IgD-negative memory B cell (primary cell): ENCODE data around the gene NXT1. TPM values are rescaled to one million over a fixed set of nuclear protein-coding genes. Genes with fewer than 3 reads are reported as not detected.

ENCODE experiments used
- H3K27ac Mint-ChIP-seq, 3 donors: one replicate each; pipeline ENCODE4 v1.8.0; 2020 to 2022; ENCODE audit warnings: mild to moderate bottlenecking in 3 of 3, mixed read lengths in 3 of 3, moderate library complexity in 1 of 3
- H3K27me3 Mint-ChIP-seq: one replicate; pipeline ENCODE4 v1.8.0; 2021; ENCODE audit warnings: mixed read lengths
- H3K36me3 Mint-ChIP-seq: one replicate; pipeline ENCODE4 v1.8.0; 2020; ENCODE audit warnings: mild to moderate bottlenecking, mixed read lengths
- H3K4me1 Mint-ChIP-seq, 3 donors: one replicate each; pipeline ENCODE4 v1.8.0; 2020 to 2022; ENCODE audit warnings: mixed read lengths in 3 of 3, mild to moderate bottlenecking in 1 of 3
- H3K4me3 Mint-ChIP-seq, 4 donors: one replicate each; pipeline ENCODE4 v1.8.0; 2020 to 2022; ENCODE audit warnings: mild to moderate bottlenecking in 4 of 4, mixed read lengths in 4 of 4, moderate library complexity in 3 of 4
- H3K9me3 Mint-ChIP-seq, 3 donors: one replicate each; pipeline ENCODE4 v1.8.0; 2020 to 2021; ENCODE audit warnings: mixed read lengths in 3 of 3, mild to moderate bottlenecking in 1 of 3
- polyA plus RNA-seq: library from polyadenylated mRNA; unstranded; fragments of 300-500 nt; fragmentation: Illumina TruSeq; gene quantifications from one replicate; pipeline ENCODE4 v1.2.3, GENCODE V29; 2021

NXT1 gene
- polyA plus RNA-seq, 1 donor from 2014 or later = 62.1 TPM

DNA sequence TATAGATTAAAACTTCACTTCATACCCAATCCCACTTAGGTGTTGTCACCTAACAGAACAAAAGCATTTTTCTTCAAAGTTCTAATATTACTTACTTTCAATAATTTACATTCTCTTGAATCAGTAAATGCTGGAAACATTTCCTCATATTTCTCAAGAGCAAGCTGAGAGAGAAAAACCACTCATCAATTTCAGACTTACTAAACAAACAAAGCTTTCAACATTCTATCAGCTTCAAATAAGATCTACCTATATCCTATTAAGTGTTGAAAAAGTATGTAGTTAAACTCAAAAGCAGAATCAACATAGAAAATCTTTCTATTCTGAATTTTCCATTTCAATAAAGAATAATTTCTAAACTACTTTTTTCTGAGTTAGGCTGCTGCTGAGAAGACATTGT is 29.2 kb downstream of the NXT1 start:
- Mint-ChIP-seq H3K4me1 (no peaks in the 10 kb centered on the region), H3K4me3 (no peak overlapping the region), H3K27ac (no peak overlapping the region), H3K9me3 (peaks cover 0 to 5% (median 0%) of the 10 kb centered on the region in 3 donors), H3K27me3 (no peaks in the 10 kb centered on the region), H3K36me3 (peaks cover 13% of the 10 kb centered on the region)

DNA sequence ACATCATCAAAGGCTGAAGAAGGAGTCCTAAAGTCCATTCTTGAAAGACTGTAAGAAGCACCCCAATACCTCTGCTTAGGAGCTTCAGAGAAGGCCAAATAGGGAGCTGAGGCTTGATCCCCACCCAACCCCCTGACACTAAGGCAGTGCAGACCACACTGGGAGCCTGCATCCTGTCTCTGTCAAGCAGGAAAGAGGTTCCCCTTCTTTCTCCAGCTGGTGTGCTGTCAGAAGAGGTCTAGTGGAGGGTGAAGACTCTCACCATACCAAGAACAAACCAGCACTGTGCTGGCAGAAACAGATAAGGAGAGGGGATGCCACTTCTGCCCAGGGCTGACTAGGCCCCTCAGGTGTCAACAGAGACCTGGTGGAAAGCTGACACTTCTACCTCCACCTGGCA is 31.3 kb downstream of the NXT1 start:
- Mint-ChIP-seq H3K4me1 (no peaks in the 10 kb centered on the region), H3K9me3 (peaks cover 0 to 5% (median 0%) of the 10 kb centered on the region in 3 donors), H3K4me3 (no peak overlapping the region), H3K27me3 (no peaks in the 10 kb centered on the region), H3K27ac (no peak overlapping the region), H3K36me3 (peaks cover 8% of the 10 kb centered on the region)

DNA sequence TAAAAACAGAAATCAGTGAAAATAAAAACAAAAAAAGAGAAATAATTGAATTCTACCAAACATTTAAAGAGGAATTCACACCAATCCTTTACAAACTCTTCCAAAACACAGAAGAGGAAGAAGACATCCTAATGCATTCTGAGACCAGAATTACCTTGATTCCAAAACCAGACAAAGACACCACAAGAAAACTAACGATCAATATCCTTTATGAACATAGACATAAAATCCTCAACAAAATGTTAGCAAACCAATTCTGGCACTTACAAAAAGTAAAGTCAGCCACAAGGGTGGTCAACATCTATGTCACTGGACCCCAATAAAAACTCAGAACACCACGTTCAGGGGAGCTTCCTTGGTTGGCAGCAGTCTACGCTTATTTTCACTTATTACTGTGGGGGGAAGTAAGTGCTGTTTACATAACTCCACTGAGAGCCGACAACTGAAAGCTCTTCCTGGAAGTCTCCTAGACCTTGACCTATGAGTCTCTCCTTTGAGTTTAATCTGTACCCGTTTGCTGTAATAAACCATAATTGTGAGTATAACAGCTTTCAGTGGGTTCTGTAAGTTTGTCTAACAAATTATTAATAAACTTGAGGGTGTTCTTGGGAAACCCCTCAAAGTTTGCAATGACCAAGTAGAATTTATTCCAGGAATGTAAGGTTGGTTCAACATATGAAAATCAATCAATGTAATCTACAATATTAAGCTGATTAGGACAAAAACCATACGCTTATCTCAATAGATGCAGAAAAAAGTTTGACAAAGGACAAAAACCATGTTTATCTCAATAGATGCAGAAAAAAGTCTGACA is 35.9 kb downstream of the NXT1 start:
- peak overlapping the region in 1 of 3 donors; percentile 31 for H3K27ac Mint-ChIP-seq

DNA sequence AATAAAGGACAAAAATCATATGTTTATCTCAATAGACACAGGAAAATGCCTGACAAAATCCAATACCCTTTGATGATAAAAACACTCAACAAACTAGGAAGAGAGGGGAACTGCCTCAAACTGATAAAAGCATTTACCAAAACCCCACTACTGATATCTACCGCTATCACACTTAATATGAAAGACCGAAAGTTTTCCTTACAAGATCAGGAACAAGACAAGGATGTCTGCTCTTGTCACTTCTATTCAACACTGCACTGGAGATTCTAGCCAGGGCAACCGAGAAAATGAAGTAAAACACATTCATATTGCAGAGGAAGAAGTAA is 36.5 kb downstream of the NXT1 start:
- Mint-ChIP-seq H3K4me1 (peaks cover 4 to 7% (median 6%) of the 10 kb centered on the region in 3 donors), H3K4me3 (no peak overlapping the region), H3K36me3 (peaks cover 10% of the 10 kb centered on the region), H3K27ac (no peak overlapping the region), H3K27me3 (no peaks in the 10 kb centered on the region), H3K9me3 (peaks cover 0 to 5% (median 0%) of the 10 kb centered on the region in 3 donors)

More for the DNA sequence above, 35.9 kb downstream of the NXT1 start:
- Mint-ChIP-seq H3K9me3 (peaks cover 0 to 5% (median 0%) of the 10 kb centered on the region in 3 donors), H3K27me3 (no peaks in the 10 kb centered on the region), H3K36me3 (peaks cover 12% of the 10 kb centered on the region), H3K4me3 (no peak overlapping the region), H3K4me1 (peaks cover 0 to 6% (median 2%) of the 10 kb centered on the region in 3 donors)

DNA sequence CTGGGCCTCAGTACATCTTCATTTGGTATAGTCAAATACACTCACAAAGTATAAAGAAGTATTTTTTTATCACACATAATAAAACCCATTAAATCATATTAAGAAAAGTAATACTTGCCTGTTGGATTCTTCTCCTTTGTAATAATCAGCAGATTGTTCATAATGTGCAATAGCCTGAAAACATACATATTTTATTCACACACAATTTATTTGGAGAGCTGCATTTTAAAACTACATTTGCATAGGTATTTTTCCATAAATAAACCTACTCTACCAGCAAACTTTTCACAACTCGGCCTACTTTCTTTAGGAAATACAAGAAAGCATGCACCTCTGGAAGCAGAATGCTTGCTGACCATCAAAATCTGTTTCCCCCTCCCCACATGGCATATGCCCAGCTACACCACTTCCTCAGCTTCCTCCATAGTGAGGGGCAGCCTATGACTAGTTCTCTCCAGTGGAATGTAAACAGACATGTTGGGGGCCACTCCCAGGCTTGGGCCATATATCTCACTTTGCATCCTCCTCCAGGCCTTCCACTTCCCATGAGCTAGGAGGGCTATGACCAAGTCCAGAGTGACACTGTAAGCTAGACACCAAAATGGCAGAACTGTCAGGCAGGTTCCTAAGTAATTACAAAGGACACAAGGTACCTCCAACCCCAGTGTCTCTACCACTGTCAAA is 39.6 kb downstream of the NXT1 start:
- Mint-ChIP-seq H3K4me1 (peaks cover 4 to 9% (median 6%) of the 10 kb centered on the region in 3 donors), H3K4me3 (peak overlapping the region in 1 of 4 donors; percentile 30), H3K36me3 (peaks cover 15% of the 10 kb centered on the region), H3K27me3 (no peaks in the 10 kb centered on the region), H3K9me3 (no peaks in the 10 kb centered on the region), H3K27ac (no peak overlapping the region)

DNA sequence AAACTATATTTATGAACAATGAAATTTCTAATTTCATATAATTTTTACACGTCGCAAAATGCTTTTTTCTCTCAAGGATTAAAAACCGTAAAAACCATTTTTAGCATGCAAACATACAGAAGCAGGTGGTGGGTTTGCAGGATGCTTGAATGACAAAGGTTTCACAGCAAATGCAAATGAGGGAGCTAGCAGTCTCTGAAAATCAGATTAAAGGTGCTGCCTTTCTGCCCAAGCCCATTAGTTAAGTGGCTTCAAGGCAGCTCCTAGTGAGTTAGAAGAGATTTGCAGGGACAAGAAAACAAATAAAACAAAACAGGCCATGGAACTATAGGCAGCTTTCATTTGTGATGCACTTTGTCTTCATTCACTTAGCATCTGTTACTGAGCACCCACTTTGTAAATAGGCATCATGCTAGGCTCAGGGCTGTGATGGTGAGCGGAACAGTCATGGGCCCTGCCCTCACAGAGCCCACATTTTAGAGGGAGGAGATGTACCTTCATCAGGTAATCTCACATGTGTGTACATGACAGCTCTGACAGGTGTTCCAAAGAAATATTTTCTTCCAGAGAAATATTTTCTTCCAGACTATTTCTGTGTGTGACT is 41.2 kb downstream of the NXT1 start:
- no peaks in the 10 kb centered on the region for H3K27me3 Mint-ChIP-seq
- no peak overlapping the region for H3K4me3 Mint-ChIP-seq
- no peaks in the 10 kb centered on the region for H3K9me3 Mint-ChIP-seq
- H3K27ac Mint-ChIP-seq = peak overlapping the region in 1 of 3 donors; percentile 32
- H3K36me3 Mint-ChIP-seq = peaks cover 15% of the 10 kb centered on the region
- H3K4me1 Mint-ChIP-seq = peaks cover 4 to 9% (median 6%) of the 10 kb centered on the region in 3 donors

DNA sequence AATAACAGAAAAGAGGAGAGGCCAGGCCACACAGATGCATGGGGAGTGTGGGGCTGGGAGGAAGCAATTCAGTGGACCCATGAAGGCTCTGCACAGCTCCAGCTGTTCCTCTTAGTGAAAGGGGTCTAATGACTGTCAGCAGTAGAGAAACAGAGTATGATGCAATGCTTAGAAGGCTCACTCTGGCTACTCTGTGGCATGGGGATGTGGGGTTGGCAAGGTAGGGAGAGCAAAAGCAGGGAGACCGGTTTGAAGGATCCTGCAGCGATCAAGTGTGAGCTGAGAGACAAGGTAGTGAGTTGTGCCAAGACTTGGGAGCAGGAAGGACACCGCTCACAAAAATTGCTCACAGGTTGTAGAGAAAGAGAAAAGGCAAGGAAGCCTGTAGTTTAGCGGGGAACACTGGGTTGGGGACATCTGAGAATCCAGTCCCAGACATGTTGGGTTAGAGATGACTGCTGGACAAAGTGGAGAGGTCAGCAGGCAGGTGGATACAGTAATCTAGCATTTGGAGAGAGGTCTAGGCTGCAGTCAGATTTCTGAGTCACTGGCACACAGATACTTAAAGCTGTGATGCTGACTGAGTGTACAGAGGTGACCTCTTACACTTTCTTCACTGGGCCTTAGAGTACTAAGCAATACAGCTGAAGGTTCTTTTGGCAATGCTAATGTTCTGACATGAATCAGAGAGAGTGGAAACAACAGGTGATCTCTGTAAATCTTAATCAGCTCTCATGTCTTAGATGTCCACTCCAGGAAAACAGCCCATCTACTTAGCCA is 43.6 kb downstream of the NXT1 start:
- Mint-ChIP-seq H3K27ac (no peak overlapping the region), H3K27me3 (no peaks in the 10 kb centered on the region), H3K9me3 (no peaks in the 10 kb centered on the region), H3K4me1 (peaks cover 4 to 9% (median 6%) of the 10 kb centered on the region in 3 donors), H3K4me3 (no peak overlapping the region), H3K36me3 (peaks cover 15% of the 10 kb centered on the region)

DNA sequence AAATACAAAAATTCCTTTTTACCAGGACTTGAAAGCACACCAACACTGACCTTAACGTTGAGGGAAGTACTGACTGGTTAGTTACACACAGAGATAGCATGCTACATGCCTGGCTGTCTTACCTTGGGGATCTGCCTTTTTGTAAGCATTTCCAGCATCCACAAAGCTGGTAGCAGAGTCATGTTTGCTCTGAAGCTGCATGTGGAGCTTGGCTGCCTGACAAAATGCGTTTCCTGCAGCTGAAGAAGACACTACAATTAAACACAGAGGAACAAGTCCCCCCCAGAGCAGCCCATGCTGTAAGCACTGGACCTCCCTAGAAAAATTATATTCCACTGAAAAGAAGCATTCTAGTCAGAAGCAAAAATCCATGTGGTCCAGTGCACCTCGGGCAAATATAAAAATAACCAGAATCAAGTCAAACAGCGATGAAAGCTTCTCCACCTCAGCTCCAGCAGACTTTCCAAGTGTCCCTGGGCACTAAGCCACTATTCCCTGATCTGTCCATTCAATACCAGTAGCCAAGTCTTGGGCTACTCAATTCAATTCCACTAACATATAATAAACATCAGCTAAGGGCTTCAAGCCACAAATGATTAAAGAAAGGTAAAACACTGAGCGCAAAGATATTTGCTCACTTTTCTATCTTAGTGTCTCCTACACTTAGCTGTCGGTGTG is 46.5 kb downstream of the NXT1 start:
- Mint-ChIP-seq H3K9me3 (no peaks in the 10 kb centered on the region), H3K36me3 (peaks cover 11% of the 10 kb centered on the region), H3K27me3 (no peaks in the 10 kb centered on the region), H3K27ac (no peak overlapping the region), H3K4me3 (no peak overlapping the region), H3K4me1 (peaks cover 0 to 5% (median 3%) of the 10 kb centered on the region in 3 donors)

DNA sequence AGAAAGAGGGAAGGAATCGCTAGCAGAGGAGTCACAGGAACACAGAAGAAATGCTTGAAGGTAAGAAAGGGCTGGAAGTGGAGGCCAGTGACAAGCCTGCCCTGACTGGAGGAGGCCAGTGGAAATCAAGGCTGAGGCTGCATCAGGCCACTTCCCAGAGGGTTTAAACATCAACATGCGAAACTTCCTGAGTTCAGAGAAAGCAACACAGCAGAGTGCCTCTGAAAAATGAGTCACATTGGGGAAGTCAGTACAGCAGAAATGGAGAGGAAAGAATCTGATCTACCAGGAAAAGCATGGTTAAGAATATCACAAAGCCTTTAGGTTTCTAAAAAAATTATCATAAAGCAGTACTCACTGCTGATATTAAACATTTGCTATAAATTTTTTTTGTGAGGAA is 47.4 kb downstream of the NXT1 start:
- no peaks in the 10 kb centered on the region for H3K27me3 Mint-ChIP-seq
- peaks cover 0 to 4% (median 3%) of the 10 kb centered on the region in 3 donors for H3K4me1 Mint-ChIP-seq
- no peak overlapping the region for H3K4me3 Mint-ChIP-seq
- H3K27ac Mint-ChIP-seq = no peak overlapping the region
- peaks cover 10% of the 10 kb centered on the region for H3K36me3 Mint-ChIP-seq
- no peaks in the 10 kb centered on the region for H3K9me3 Mint-ChIP-seq

DNA sequence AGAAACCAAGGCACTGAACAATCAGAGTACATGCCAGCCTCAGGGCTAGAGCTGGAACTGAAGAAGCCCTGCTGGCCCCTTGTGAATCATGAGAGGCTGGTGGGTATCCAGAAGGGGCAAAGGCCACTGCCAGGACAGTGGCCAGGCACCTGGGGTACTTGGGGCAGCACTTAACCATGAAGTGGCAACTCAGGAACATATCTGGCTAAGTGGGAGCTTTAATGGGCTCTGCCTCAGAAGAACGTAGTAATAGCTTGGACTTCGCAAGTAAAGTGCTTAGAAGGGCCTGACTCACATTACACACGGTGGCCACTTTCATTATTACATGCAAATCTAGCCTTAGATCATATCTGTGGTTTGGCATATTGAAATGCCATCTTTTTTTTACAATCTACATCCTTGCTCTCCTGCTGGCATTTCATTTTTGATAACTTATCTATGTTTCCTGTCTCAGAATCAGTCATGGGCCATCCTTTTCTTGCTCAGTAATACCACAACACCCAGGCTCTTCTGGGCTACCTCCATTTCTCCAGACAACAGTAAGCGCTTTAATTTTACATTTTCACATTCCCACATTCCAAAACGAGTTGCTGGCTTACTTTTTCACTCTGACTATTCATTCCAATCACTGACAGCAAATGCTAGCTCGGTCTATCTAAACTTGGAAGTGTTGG is 49.1 kb downstream of the NXT1 start:
- no peaks in the 10 kb centered on the region for H3K9me3 Mint-ChIP-seq
- no peak overlapping the region for H3K4me3 Mint-ChIP-seq
- peaks cover 3 to 4% (median 3%) of the 10 kb centered on the region in 3 donors for H3K4me1 Mint-ChIP-seq
- H3K27ac Mint-ChIP-seq = peak overlapping the region in 1 of 3 donors; percentile 50
- no peaks in the 10 kb centered on the region for H3K27me3 Mint-ChIP-seq
- H3K36me3 Mint-ChIP-seq = peaks cover 4% of the 10 kb centered on the region

DNA sequence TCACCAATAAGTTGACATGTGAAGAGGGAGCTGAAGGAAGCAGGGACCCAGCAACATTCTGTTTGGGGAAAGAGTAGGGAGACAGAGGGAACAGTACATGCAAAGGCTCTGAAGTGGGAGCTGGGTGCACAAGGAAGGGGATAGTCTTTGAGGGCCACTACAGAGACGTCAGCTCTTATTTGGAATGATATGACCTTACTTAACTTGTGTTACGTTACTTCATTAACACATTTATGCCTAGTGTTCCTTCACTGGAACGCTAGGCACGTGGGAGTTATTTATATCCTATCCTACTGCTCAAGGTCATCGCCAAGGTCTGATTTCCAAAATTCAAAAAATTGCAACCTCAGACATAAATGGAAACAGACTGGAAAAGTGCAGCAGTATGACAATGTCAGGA is 50.5 kb downstream of the NXT1 start:
- Mint-ChIP-seq H3K9me3 (no peaks in the 10 kb centered on the region), H3K4me1 (peaks cover 3 to 4% (median 4%) of the 10 kb centered on the region in 3 donors), H3K36me3 (peaks cover 4% of the 10 kb centered on the region), H3K4me3 (peak overlapping the region in 1 of 4 donors; percentile 57), H3K27ac (peak overlapping the region in 1 of 3 donors; percentile 43), H3K27me3 (no peaks in the 10 kb centered on the region)

DNA sequence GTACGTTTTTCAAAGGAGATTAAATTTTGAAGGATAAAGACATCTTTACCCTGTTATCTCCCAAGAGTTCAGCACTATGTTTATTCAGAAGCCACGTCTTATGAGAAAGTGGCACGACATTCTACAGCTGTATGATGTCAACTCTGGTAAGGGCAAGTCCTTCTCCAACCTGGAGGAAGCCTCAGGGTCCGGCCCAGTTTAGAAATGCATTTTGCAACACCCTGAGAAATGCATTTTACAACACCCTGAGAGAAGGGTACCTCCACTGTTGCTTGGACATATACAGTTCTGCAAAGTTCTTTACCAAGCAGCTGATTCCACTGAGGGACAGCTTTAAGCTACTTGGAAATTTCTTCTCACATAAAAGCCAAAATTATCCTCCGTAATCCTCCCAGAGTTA is 53.2 kb downstream of the NXT1 start:
- Mint-ChIP-seq H3K27ac (no peak overlapping the region), H3K4me1 (peaks cover 14 to 17% (median 14%) of the 10 kb centered on the region in 3 donors), H3K9me3 (no peaks in the 10 kb centered on the region), H3K4me3 (no peak overlapping the region), H3K27me3 (no peaks in the 10 kb centered on the region), H3K36me3 (peaks cover 2% of the 10 kb centered on the region)

DNA sequence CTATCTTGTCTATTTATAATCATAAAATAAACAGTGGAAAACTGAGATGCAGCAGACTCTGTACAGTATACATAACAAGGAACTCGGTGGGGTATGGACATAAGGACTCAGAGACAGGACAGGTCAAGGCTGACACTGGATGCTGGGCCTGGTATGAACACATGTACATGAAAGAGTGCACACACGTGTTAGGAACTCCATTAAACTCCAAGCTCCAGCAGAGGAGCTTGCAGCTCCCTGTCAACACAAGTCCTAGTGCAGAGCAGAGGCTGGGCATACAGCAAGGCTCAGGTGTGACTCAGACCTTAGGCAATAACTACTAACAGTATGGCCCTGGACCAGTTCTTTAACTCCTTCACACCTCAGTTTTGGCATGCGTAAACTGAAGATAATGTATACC is 53.6 kb downstream of the NXT1 start:
- Mint-ChIP-seq H3K4me3 (no peak overlapping the region), H3K27ac (peak overlapping the region in 1 of 3 donors; percentile 13), H3K36me3 (peaks cover under 1% of the 10 kb centered on the region), H3K27me3 (no peaks in the 10 kb centered on the region), H3K4me1 (peaks cover 14 to 17% (median 14%) of the 10 kb centered on the region in 3 donors), H3K9me3 (no peaks in the 10 kb centered on the region)
